HG02840 (cell line): ENCODE results near the gene KIAA0586.
"Not testable (repeated sequence)": the region's sequence is repeated elsewhere in the genome, so short reads cannot be mapped to it uniquely, and the experiment has no call there.

Experiments
- ATAC-seq: cut with Tn5 transposase; IDR thresholded peaks from one replicate; pipeline ENCODE4 v1.9.1; 2021; ENCODE audit warnings: mild to moderate bottlenecking, moderate library complexity, moderate number of reproducible peaks; ENCODE audit not compliant: unreplicated experiment, low FRiP score

KIAA0586 gene

DNA sequence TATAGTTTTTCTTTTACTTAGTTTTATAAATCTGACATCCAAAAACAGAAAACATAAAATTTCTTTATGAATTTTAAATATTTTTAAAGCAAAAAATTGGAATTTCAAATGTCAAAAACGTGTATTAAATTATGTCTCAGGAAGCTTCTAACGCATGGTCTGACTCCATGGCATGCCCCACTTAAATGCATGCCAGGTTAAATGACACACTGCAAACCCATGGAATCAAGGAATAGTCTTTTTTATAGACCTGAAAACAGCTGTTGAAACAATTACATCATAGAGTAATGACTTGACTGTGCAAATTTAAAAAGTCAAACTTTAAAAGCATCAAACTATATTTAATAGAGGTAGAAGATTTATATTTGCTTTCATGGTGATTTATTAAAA, 114.1 kb downstream of the KIAA0586 start:
- ATAC-seq = no peak

DNA sequence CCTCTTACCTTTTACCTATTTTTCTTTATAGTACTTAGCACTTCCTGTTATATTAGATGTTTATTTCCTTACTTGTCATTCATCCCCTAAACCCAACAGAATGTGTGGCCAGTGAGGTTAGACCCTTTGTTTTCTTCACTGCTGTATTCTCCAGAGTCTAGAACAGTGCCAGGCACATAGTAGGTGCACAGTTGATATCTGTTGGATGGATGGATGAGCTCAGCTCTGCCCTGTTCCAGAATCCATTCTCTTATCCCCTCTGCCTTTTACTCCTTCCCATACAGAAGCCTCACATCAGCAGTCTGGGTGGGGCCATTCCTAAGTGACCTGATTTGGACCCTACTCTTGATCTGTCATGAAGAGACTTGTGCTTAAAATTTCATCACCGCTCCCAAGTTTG, 115.7 kb downstream of the KIAA0586 start:
- no peak for ATAC-seq

DNA sequence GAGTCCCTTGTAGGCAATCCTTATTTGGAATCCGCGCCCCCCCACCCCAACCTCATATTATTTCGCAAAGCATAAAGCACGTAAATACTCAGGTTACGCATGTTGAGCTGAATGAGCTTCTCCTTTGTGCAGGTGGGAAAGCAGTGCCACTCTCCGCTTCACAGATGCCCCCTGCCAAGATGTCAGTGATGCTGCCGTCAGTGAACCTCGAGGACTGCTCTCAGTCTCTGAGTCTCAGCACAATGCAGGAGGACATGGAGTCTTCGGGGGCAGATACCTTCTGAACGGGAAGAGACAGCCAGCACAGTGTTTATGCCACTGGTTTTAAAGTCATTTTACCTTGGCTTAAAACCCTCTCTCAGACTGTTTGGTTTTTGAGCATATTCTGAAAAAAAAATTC, 120.1 kb downstream of the KIAA0586 start:
- ATAC-seq = no peak

DNA sequence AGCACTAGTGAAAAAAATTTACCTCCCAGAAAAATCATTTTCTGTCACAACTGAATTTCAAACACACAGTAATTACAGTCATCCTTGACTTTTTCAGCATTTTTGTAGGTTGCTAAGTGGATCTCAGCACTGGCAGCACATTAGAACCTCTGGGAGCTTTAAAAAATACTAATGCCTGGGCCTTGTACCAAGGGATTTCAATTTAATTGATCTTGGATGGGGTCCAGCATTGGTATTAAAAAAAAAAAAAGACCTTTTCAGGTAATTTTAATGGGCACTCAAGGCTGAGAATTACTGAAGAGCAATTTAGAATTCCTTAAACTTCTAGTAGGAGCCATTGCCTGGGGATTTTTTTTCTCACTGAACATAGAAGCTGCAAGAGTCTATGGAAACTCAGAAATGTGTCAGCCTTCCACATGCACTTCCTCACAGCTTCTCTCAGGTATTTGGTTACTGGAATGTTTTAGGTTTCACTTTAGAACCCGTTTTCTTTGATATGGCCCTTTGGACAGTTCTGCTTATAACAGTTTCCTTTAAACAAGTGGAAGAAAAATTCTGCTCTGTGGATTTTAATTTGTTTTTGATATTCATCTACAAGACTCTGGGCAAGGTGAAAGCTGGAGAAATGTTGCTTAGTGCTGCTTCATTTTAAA, 121.7 kb downstream of the KIAA0586 start:
- ATAC-seq = no peak

DNA sequence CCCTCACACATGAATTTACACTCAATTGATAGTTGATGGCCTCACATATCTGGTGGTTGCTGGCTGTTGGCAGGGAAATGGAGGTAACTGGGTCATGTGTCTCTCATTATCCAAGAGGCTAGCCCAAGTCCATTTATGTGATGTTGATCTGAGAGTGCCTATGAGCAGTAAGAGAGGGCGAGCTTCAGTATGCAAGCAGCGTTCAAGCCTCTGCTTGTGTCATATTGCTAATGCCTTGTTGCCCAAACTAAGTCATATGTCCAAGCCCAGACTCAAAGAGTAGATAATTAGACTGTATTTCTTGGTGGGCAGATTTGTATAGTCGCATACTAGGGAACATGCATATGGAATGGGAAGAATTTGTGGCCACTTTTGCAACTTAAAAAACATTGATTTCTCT, 126.4 kb downstream of the KIAA0586 start:
- no peak for ATAC-seq

DNA sequence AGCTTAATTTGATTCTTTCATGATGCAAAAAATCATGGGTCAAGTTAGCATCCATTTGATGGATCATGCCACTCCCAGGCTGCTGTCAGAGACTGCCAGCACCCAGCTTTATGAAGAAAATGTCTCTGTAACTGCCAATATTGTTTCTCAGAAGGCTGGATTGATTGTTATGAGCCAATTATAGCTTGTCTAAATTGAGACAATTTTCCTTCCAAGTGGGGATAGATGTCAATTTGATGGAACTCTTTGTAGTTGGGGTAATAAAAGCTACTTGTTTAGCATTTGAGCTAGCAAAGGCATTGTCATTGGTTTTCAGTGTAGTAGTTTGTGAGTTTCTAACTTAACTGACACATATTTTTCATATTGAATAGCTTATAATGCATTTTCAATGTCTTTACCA, 128.1 kb downstream of the KIAA0586 start:
- ATAC-seq = no peak

DNA sequence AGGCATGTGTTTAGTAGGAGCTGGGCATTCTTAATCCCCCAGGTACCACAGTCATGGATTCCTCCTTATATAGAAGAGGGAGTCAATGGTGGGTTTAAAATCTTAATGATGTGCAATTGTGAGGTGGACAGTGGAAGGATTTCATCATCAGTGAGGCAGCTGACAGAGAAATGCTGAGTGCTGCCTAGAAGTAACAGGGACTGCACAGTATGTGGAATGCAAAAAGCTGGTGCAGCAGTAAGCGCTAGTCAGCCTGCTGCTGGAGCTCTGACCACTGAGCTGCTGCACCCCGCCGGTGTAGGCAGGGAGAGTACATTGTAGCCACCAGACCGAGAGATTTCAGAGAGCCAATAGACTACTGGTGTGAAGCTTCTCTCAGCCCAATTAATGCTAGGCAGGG, 129.7 kb downstream of the KIAA0586 start:
- no peak for ATAC-seq

DNA sequence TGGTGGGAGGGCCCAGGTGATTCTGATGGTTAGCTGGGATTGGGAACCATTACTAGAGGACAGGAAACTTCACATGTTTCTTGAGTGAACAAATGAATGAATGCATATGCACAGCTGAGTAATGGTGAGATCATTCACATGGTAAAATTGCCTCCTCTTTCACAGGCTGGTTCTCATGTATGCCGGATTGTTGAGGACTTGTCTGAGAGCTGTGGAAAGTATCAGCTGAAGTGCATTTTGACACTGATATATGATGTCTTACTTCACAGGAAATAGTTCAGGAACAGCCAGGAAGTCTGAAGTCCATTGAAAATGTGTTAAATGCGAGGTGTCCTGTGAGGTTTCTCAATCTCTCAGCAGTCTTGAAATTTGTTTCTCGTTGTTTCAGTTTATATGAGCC, 132.7 kb downstream of the KIAA0586 start:
- no peak for ATAC-seq

DNA sequence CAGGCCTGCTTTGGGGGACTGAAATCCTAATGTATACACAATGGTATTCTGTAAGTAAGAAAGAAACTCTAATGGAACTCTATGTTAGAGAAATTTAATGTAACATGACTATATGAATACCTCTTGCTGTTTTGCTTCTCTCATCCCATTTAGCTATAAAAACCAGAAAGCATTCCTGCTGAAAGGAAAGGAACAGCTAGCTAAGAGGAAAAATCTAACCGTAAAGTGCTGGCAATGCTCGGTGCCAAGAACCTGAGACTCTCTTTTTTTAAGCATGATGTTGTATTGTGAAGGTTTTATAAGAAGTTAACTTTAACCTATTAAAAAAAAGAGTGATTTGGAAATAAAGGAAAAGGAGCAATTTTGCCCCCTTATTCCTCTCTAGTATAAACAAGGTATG, 134.6 kb downstream of the KIAA0586 start:
- no peak for ATAC-seq

DNA sequence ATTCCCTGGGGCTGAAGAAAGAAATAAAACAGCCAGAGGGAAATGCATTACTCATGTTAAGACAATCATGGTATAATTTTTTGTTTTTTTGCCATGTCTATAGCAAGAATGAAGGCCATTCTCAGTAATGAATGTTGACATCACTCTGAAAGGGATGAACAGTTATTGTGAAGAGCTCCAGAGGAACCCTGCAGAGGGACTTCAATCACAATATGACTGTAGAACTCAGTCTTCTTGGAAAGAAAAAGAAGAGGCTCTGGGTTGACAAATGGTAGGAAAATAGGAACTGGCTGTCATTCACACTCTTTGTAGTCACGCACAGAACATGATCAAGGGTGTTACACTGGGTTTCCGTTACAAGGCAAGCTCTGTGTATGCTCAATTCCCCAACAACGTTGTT, 136.5 kb downstream of the KIAA0586 start:
- no peak for ATAC-seq

DNA sequence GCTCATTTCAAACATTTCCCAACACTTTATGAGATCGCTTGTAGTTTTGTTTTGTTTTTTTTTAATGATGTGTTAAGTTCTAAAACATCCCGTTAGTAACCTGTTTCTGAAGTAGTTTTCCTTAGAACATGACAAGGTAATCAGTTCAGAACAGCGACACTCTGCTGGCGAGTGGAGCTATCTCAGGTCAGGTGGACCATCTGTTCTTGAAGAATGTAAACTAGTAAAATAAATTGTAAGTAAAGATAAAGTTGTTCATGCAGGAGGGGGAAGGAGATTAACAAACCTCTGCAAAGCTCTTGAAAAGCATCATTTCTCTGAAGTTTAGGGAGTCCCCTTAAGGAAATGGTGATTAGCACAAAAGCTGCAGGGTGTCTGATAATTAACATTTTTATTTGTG, 138.3 kb downstream of the KIAA0586 start:
- ATAC-seq = no peak

DNA sequence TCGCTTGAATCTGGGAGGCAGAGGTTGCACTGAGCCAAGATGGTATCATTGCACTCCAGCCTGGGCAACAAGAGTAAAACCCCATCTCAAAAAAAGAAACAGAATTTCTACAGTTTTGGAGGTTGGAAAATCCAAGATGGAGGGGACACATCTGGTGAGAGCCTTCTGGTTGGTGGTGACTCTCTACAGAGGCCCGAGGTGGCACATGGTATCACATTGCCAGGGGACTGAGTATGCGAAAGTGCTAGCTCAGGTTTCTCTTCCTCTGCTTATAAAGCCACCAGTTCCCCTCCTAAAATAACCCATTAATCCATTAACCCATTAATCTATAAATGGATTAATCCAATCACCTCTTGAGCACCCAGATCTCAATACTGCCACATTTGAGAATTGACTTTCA, 139.5 kb downstream of the KIAA0586 start:
- no peak for ATAC-seq

DNA sequence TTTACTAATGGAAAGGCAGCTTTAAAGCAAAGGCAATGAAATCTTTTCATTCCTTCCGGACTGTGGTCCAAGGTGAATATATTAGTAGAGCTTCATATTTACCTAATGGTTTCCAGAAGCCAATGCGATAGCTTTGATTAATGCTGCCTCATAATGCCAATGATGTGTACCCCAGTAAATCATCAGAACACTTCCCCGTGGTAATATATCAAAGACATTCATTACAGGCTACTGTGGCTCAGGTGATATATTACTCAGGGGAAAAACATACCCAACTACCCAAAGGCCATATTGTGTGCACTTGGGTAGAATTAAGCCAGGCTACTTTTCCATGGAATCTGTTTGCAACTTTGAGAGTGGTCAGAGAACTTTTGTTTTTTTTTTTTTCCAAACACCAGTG, 140.8 kb downstream of the KIAA0586 start:
- no peak for ATAC-seq

DNA sequence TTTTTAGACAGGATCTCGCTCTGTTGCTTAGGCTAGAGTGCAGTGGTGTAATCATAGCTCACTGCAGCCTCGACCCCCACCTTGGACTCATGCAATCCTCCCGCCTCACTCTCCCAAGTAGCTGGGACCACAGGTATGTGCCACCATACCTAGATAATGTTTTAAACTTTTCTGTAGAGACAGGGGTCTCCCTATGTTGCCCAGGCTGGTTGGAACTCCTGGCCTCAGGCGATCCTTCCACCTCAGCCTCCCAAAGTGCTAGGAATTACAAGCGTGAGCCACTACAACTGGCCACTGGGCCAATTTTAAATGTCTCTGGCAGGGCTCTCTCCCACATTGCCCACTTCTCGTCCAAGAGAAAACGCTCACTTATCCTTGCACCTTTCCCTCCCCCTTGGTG, 143.7 kb downstream of the KIAA0586 start:
- ATAC-seq = no peak

DNA sequence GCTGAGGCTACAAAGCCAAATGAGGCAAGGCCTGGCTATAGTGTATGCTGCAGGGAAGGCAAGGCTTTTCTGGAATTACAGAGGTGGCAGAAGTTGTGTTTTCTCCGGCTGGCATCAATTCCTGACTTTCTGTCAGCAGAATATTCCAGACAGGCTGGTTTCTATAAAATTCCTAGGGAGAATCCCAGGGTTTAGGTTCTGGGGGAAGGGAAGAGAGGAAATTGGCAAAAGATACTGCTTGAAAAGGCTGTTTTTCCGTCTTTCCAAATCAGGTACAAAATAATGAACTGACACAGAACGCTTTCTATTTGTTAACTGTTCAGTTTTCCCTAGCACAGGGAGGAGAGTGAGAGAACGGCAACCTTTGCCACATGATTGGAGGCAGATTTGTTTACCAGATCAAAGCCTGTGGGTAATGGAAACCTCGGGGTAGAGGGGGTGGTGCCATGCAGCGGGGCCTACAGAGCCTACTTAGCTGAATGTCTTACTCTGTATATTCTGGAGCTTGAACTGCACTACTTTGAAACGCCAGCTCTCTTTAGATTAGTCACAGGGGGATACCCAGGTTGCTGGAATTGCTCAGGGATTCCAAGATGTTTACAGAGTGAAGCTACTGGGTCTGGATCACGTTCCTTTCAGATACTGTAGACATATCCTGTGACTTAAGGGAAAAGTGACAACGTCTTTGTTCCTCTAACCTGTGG, 144.4 kb downstream of the KIAA0586 start:
- no peak for ATAC-seq

DNA sequence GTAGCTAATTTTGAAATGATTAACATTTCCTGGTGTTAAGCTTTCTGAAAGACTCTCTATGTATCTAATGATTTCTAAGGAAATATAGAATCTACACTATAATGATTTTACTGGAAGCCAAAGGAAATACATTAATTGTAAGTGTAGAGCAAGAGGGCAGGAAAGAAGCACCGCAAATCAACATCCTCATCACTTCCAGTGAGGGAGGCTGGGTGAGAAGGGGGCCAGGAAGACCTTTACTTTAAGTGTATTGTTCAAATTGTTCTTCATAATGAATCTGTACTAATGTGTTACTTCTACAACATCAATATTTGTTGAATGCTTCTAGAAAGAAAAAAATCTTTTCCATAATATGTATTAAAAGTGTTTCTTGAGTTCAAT, 144.9 kb downstream of the KIAA0586 start:
- ATAC-seq = no peak

DNA sequence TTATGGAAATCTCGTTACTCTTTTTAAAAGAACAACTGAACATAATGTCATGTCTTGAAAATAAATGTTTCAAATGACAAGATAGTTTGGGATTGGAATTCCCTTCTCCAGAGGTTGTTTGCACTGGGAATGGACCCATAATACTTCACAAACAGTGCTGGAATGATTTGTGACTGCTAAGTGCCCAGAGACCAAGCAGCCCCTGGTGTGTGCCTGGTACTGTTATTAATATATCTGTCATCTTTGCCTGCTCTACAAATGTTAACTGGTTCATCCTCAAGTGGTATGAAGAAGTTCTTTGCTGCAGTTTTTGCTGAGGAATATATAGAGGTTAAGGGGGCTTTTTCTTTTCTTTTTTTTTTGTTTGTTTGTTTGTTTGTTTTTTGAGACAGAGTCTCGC, 145.3 kb downstream of the KIAA0586 start:
- no peak for ATAC-seq

DNA sequence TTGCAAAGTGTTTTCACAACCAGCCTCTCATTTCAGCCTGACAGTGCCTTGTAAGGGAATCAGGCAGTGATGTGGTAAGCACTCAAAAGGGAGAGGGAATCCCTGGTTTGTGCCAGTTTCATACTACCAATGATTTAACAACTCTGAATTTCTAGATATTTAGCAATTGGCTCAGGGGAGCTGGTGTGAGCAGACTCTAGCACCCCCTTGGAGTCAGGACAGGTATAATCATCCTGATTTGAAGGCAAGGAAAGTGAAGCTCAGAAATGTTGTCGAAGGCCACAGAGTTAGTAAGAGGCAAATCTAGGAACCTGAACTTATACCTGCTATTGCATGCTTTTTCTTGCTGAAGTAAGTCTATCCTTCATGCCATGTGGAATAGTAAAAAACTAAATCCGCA, 147.1 kb downstream of the KIAA0586 start:
- ATAC-seq = no peak

DNA sequence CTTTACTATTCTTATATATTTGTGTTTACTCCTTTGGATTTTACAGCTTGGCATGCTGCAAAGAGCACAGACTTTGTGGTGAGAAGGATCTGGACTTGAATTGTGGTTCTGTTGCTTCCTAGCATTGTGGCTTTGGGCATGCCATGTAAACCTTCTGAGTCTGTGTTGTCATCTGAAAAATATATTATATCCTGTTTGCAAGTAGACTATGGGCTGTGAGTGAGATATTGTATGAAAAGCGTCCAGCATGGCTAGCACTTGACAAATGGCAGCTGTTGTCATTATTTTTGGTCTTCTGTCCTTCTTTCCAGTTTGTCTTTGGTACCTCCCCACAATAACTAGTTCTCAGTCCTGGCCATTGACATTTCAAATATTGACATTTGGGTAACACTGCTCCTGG, 148.4 kb downstream of the KIAA0586 start:
- ATAC-seq = no peak

DNA sequence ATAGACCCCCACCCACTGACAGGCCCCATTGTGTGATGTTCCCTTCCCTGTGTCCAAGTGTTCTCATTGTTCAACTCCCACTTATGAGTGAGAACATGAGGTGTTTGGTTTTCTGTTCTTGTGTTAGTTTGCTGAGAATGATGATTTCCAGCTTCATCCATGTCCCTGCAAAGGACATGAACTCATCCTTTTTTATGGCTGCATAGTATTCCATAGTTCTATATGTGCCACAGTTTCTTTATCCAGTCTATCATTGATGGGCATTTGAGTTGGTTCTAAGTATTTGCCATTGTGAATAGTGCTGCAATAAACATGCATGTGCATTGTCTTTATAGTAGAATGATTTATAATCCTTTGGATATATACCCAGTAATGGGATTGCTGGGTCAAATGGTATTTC, 152.5 kb downstream of the KIAA0586 start:
- ATAC-seq = not testable (repeated sequence)

DNA sequence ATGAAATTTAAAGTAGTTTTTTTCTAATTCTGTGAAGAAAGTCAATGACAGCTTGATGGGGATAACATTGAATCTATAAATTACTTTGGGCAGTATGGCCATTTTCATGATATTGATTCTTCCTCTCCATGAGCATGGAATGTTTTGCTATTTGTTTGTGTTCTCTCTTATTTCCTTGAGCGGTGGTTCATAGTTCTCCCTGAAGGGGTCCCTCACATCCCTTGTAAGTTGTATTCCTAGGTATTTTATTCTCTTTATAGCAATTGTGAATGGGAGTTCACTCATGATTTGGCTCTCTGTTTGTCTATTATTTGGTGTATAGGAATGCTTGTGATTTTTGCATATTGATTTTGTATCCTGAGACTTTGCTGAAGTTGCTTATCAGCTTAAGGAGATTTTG, 153.9 kb downstream of the KIAA0586 start:
- ATAC-seq = not testable (repeated sequence)

DNA sequence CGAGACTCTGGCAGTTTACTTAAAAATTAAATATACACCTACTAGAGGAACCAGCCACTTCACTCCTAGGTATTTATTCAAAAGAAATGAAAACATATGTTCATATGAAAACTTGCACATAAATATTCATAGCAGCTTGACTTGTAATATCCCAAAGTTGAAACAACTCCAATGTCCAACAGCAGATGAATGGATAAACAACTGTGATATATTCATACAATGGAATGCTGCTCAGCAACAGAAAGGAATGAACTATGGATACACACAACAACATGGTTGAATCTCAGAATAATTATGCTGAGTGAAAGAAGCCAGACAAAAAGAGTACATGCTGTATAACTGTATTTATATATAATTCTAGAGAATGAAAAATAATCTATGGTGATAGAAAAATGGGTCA, 156.9 kb downstream of the KIAA0586 start:
- ATAC-seq = no peak

DNA sequence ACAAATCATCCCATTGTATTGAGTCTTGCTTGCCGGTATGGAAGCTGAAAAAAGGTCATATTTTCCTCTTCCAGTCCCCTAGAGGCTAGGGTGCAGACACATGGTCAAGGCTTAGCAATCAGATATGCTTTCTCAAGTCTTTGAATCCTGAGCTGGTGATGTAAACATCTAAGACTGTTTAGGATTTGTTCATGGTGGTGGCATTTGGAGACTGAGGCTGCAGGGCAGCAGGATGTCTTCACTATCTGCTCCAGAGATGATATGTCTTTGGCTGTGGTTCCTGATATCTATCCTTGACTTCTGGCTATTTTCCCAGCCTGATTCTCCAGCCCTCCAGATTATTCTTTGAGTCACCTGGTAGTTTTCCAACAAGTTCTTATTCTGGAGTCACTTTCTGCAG, 159.8 kb downstream of the KIAA0586 start:
- no peak for ATAC-seq
